NCI-H1105 (cell line): Measurements from ENCODE around the gene LRMDA.

Experiments used
- DNase-seq: peaks from one replicate; lab custom pipeline; 2025; lab: John Stamatoyannopoulos, UW

LRMDA gene

GRCh38 chr10:76440426-76440825, 1009.0 kb downstream of the LRMDA start:
- DNase-seq: peak; percentile 33

GRCh38 chr10:76442113-76442512, 1010.7 kb downstream of the LRMDA start:
- no peak for DNase-seq

DNA sequence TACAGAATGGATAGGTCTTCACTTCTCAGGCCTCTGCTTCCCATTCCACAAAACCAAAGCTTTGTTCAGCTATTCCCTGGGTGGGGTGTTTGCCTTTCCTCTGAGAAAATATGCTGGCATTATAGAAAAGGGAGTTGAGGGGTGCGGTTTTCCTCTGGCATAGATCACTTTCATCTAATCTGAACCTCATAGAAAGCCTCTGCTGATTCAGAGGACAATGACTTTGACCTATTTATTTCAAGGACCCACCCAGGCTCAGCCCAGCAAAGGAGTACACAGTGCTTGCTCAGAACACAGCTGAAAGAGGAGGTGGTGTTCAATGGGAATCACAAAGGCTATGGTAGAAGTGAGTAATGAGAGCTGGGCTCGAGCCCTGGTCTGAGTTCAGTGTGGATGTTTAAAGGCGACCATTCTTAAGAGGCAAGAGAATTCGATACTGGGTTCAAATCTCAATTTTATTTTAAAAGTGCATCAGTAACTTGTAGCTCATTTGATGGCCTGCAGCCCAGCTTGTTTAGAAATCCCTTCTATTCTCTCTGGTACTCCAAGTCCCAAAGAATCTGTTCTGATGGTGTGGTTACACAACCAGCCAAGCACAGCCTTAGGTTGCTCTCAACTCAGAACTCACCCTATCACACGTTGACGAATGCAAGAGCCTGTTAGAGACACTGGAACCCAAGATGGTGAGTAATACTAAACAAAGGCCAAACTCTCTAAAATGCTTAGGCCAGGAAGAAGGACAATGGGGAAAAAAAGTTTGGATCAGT, 1012.8 kb downstream of the LRMDA start:
- DNase-seq: no peak

- DNase-seq: no peak
These were observed 1016.2 kb downstream of the LRMDA start for GRCh38 chr10:76447578-76447977.

DNA sequence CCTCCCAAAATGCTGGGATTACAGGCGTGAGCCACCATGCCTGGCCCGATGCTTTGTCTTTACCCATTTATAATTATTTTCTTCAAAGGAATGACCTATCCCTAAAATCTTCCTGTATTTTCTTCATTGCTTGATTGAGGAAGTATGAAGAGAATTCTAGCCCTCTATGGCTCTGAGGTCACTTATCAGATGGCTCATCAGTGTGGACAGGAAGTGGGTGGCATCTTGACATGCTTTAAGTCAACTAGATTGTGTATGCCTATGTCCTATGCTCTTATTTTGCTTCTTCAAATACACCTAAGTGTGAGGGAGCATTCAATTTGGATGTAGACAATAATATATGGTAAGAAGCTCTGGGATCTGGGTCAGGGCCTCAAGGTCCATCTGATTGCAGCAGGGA, 1020.5 kb downstream of the LRMDA start:
- no peak for DNase-seq

- no peak for DNase-seq
These were observed 1021.9 kb downstream of the LRMDA start for GRCh38 chr10:76453332-76453731.

GRCh38 chr10:76453997-76454396, 1022.6 kb downstream of the LRMDA start:
- DNase-seq: no peak

DNA sequence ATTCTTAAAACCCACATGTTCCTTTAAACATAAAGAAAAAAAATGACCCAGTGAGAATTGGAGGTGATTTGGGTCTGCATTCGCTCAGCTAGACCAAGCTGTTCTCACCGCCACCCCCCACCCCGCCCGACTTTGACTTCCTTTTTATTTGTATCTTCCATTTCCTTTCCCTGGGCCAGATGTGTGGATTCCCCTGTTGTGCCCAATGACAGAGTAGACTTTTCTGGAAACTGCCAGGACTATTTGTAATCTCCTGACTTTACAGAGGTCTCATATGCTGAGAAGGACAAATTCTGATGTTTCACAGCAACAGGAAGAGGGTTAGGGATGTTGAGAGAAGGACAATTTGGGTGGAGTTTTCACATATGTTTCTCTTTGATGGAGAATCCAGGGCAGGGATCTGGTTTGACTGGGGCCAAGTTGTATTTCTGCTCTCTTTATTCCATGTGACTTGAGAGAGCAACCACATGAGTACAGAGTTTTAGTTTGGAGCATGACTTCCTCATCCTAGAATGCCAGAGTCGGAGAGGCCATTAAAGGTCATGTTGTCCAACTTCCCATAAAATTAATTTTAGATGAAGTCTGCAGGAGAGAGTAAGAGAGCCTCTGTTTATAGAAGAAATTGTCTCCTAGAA, 1023.2 kb downstream of the LRMDA start:
- DNase-seq: no peak

DNA sequence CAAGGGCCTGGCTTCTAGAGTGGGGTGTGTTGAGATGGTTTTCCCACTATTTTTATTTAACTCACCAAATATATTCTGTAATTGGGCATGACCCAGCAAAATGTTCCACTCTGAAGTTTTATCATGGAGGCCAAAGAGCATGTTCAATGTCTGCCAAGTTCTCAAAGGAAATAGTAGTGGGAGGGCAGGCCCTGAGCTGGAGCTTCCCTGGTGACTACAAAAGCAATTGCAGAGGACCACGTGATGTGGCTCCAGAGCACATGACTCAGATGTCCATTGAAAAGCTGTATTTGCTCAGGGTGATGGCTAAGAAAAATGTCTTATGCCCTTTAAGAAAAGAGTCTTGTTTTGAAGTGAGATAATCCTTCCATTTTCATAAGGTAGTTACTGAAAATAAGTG, 1024.8 kb downstream of the LRMDA start:
- no peak for DNase-seq

DNA sequence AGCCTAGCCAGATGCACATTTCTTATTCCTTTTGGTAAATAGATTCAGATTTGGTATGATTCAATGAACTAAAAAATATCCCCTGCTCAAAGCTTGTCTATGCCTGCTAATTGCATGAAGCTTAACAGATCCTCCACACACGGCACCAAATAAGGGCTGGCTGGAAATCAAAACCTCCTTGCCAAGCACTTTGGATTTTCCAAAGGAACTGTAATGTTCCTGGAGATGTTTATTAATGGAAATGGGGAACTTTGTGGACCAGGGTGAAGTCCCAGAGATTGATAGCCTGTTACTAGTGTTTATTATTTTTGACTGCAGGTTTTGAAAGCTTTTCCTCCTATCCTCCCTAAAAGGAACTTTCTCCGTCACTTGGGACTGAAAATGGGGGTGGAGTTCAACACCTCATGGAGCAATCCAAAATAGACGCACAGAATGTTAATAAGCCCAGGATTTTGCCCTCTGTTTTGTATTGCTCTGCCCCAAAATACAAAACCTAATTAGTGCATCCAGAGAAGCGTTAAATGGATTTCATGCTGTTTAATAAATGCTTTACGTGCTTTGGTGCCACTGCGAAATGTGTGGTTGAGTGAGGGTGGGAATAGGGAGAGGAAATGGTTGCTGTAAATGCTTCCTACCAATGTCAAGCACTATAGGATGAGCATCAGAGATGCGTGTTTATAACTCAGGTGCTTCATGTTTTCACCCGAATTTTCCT, 1027.7 kb downstream of the LRMDA start:
- DNase-seq: no peak

DNA sequence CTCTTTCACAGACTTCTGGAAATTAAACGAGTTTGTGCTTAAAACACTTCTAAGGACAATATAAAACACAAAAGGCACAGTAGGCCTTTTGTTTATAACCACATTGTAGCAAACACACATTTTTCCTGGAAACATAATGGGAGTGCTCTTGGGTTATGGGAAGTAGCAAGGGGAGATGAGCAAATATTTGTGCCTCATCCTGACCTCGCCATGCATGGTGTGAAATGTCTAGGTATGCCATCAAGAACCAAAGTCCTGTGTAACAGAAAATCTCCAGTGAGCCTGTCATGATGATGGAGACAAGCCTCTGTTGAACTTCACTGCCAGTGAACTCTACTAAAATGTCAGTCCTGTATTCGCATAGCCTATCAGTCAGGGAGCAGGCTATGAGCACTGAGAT, 1029.6 kb downstream of the LRMDA start:
- no peak for DNase-seq

DNA sequence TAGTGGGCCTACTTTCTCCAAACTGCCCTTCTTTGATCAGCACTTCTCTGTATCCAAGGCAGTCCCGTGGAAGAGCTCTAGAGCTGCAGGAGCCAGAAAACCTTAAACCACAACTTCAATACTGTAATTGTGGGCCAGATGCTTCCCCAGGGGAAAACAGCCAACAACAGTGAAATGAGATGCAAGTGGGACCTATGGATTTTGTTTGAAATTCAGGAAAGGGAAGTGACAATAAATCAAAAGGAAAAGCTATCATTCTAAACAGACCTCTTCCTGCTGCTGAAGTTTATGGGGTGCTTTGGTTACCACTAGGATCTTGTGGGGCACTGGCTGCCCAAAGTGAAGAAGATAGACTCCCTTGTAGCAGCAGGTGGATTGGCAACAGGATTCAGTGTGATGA, 1031.7 kb downstream of the LRMDA start:
- no peak for DNase-seq

DNA sequence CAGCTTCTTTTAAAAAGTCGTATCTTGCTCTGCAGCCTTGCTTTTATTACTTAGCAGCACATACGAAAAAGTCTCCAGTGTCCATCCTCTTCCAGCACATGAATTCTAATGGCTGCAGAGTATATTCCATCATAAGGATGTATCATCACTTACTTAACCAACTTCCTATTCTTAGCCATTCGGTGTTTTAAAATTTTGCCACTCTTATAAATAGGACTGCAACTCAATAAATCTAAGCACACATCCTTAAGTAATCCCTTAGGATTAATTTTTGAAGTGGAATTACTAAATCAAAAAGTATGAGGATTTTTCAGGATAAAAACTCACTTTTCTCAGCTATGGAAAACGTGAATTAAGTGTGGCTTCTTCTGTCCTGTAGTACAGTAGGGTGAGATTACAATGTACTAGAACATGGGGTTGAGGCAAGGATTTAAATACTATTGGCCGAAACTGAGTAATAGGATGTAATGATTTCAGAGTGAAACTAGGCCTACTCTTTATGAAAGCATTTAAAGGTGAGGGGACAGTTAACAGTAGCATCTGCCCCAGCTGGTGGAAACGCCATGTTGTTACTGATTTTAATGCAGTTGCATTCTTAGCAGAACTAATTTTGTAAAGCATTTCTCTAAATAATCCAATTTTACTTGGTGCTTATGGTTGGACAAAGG, 1035.5 kb downstream of the LRMDA start:
- no peak for DNase-seq

DNA sequence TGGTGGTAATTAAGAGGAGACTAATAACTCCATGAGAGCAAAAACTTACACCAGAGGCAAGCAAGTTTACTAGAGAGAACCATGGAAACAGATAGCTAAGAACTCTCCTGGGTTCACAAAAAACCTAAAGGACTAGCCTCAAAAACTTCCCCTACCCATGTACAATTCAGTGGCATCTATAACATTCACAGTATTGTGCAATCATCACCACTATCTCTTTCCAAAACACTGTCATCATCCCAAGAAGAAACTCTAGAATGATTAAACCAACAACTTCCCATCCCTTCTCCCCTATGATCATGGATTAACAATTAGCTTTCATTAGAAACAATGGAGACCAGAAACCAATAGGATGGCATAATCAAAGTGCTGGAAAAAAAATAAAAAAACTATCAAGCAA, 1038.3 kb downstream of the LRMDA start:
- DNase-seq: no peak

- no peak for DNase-seq
These were observed 1047.8 kb downstream of the LRMDA start for GRCh38 chr10:76479103-76479790.

GRCh38 chr10:76481178-76481577, 1049.8 kb downstream of the LRMDA start:
- DNase-seq: no peak

GRCh38 chr10:76487582-76487981, 1056.2 kb downstream of the LRMDA start:
- no peak for DNase-seq

DNA sequence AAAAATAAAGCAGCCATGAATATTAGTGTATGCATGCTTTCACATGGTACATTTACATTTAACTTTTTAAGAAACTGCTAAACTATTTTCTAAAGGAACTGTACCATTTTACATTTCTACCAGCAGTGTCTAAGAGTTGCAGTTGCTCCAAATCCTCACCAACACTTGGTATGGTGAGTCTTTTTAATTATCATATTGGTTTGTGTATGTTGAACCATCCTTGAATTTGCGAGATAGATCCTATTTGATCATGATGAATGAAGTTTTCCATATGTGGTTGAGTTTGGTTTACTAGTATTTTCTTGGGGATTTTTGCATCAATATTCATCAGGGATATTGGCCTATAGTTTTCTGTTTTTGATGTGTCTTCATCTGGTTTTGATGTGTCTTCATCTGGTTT, 1057.2 kb downstream of the LRMDA start:
- no peak for DNase-seq

DNA sequence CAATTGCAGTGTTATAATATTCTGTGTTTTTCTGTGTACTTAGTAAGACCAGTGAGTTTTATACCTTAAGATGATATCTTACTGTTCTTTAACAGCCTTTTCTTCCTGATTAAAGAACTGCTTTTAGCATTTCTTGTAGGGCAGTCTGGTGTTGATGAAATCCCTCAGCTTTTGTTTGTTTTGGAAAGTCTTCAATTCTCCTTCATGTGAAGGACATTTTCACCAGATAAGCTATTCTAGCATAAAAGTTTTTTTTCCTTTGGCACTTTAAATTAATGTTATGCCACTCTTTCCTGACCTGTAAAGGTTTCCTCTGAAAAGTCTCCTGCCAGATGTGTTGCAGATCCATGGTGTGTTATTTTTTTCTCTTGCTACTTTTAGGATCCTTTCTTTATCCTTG, 1059.8 kb downstream of the LRMDA start:
- DNase-seq: no peak

GRCh38 chr10:76492026-76492425, 1060.6 kb downstream of the LRMDA start:
- DNase-seq: no peak

DNA sequence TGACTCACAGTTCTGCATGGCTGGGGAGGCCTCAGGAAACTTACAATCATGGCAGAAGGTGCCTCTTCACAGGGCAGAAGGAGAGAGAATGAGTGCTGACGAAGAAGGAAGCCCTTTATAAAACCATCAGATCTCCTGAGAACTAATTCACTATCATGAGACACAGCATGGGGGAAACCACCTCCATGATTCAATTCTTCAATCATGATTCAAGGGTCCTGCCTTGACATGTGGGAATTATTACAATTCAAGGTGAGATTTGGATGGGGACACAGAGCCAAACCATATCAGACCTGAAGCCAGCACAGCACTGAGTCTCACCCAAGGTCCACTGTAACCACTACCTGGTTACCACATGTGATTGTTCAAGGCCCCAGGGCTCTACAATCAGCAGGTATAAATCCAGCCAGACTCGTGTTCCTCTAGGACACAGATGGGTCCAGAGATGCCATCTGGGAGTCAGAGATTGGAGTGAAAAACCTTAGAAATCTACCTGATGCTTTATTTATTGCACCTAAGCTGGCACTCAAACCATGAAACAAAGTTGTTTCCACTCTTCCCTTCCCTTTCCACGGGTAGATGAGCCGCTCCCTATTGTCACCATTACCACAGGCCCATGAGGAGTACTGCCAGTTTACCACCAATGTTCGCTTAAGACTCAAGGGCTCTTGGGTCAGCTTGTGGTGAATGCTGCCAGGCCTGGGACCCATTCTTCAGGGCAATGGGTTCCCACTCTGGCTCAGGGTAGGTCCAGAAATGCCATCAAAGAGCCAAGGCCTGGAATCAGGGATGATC, 1061.5 kb downstream of the LRMDA start:
- no peak for DNase-seq
